ENCODE measurements around the gene PRTFDC1.
A peak's percentile ranks its signal among the peaks of the same experiment; 100 is the strongest.

The PRTFDC1 gene

DNA sequence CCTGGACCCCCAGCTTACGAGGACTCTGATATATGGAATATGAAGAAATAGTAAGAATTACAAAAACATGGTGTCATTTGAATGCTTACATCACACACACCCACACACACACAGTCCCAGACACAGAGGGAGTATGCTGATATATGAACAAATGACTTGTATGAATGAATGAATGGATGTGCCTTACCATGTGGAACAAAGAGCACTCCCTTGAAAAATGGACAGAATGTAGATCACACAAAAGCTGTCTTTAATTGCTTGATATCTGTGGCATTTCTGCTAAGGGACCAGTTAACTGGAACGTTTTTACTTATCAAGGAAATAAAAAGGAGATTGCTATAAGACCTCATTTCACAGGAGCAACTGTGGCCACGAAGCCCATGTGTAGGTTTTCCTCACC lies 46.0 kb downstream of the PRTFDC1 start:
- no peak overlapping the region for H3K27ac Mint-ChIP-seq
- no peak overlapping the region for H3K4me3 Mint-ChIP-seq
- no peaks in the 10 kb centered on the region for H3K27me3 Mint-ChIP-seq
- no peaks in the 10 kb centered on the region for H3K9me3 Mint-ChIP-seq
- peaks cover 1% of the 10 kb centered on the region for H3K36me3 Mint-ChIP-seq
- H3K4me1 Mint-ChIP-seq = peaks cover 10% of the 10 kb centered on the region

DNA sequence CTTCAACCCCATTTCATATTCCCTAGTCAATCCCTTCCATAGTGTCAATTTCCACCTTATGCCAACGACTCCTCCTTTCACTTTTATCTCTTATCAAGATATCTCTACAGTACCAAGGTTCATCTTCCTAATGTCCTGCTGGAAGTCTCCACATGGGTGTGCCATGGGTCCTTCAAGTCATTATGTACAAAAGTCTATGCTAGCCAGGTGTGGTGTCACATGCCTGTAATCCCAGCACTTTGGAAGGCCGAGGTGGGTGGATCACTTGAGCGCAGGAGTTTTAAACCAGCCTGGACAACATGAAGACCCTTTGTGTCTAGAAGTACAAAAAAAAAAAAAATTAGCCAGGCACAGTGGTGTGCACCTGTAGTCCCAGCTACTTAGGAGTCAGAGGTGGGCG lies 47.6 kb downstream of the PRTFDC1 start:
- H3K36me3 Mint-ChIP-seq = peaks cover 1% of the 10 kb centered on the region
- H3K27ac Mint-ChIP-seq = no peak overlapping the region
- H3K27me3 Mint-ChIP-seq = no peaks in the 10 kb centered on the region
- peaks cover 18% of the 10 kb centered on the region for H3K4me1 Mint-ChIP-seq
- no peaks in the 10 kb centered on the region for H3K9me3 Mint-ChIP-seq
- no peak overlapping the region for H3K4me3 Mint-ChIP-seq

GRCh38 chr10:24902400-24902728 lies 50.0 kb downstream of the PRTFDC1 start:
- Mint-ChIP-seq H3K4me1 (peaks cover 36% of the 10 kb centered on the region), H3K27me3 (no peaks in the 10 kb centered on the region), H3K36me3 (peaks cover 3% of the 10 kb centered on the region), H3K27ac (no peak overlapping the region), H3K9me3 (no peaks in the 10 kb centered on the region), H3K4me3 (no peak overlapping the region)

GRCh38 chr10:24901686-24902399 lies 50.6 kb downstream of the PRTFDC1 start:
- peaks cover 3% of the 10 kb centered on the region for H3K36me3 Mint-ChIP-seq
- H3K27me3 Mint-ChIP-seq = no peaks in the 10 kb centered on the region
- no peak overlapping the region for H3K4me3 Mint-ChIP-seq
- no peaks in the 10 kb centered on the region for H3K9me3 Mint-ChIP-seq
- peaks cover 41% of the 10 kb centered on the region for H3K4me1 Mint-ChIP-seq
- H3K27ac Mint-ChIP-seq = no peak overlapping the region

GRCh38 chr10:24900888-24901685 lies 51.3 kb downstream of the PRTFDC1 start:
- Mint-ChIP-seq H3K27me3 (no peaks in the 10 kb centered on the region), H3K36me3 (peaks cover 3% of the 10 kb centered on the region), H3K9me3 (no peaks in the 10 kb centered on the region), H3K4me3 (no peak overlapping the region), H3K4me1 (peaks cover 46% of the 10 kb centered on the region), H3K27ac (peak overlapping the region; percentile 55)

DNA sequence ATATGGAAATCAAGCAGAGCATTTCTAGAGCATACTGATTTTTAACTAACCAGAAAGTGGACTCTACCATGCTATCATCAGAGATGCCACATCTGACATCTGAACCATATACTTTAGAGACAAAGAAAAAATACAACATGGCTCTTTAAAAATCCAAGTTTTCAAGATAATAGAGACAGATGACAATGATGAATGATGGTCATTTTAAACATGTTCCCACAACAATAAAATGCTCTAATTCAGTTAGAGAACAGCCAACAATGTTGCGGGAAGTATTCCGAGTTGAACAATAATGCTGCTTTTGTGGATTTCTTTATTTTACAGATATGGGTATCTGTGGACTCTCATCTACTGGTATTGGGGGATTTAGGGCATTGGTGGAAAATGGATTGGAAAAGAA lies 52.8 kb downstream of the PRTFDC1 start:
- Mint-ChIP-seq H3K36me3 (peaks cover 2% of the 10 kb centered on the region), H3K9me3 (no peaks in the 10 kb centered on the region), H3K27me3 (no peaks in the 10 kb centered on the region), H3K27ac (no peak overlapping the region), H3K4me1 (peaks cover 61% of the 10 kb centered on the region), H3K4me3 (no peak overlapping the region)

DNA sequence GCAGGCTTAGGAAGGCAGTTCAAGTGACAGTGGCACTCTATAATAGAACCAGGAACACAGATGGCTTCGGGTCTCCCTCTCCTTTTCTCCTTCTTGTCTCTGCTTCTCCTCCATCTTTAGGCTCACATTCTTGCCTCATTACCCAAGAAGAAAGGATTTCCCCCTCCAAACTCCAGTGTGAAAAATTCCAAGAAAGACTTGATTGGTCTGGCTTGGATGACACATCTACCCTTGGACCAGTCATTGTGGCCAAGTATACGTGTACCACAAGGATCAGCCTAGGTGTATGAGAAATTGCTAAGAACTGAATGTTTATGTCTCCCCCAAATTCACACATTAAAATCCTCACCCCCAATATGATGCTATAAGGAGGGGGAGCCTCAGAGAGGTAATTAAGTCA lies 53.9 kb downstream of the PRTFDC1 start:
- H3K27me3 Mint-ChIP-seq = no peaks in the 10 kb centered on the region
- no peak overlapping the region for H3K4me3 Mint-ChIP-seq
- H3K9me3 Mint-ChIP-seq = no peaks in the 10 kb centered on the region
- no peak overlapping the region for H3K27ac Mint-ChIP-seq
- peaks cover 72% of the 10 kb centered on the region for H3K4me1 Mint-ChIP-seq
- H3K36me3 Mint-ChIP-seq = peaks cover 2% of the 10 kb centered on the region

DNA sequence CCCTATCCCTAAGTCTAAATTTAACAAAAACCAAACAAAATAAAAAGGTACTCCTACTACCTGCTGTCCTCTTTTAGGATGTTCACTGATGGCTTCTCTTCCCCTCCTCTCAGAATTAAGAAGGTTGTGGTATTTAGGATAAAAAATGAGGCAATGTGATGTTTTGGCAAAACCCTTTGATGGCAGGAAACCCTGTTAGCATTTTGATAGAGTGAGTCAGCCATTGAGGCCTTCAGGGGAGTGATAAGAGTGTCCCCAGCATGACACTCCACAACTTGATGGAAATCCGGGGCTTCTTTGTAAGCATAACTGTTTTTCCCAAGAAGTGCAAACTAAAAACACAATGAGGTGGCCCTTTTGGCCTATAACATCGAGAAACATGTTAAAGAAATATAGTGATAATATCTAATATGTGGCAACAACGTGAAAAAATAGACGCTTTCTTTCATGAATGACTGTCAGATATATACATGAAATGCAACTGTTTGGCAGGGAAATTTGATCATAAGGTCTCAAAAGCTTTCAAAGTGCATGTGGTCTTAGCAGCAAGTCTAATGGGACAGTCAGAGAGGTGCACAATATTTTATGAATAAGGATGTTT lies 55.0 kb downstream of the PRTFDC1 start:
- Mint-ChIP-seq H3K27ac (peak overlapping the region; percentile 71), H3K36me3 (peaks cover 2% of the 10 kb centered on the region), H3K4me3 (peak overlapping the region; percentile 35), H3K4me1 (peaks cover 73% of the 10 kb centered on the region), H3K27me3 (no peaks in the 10 kb centered on the region), H3K9me3 (no peaks in the 10 kb centered on the region)

DNA sequence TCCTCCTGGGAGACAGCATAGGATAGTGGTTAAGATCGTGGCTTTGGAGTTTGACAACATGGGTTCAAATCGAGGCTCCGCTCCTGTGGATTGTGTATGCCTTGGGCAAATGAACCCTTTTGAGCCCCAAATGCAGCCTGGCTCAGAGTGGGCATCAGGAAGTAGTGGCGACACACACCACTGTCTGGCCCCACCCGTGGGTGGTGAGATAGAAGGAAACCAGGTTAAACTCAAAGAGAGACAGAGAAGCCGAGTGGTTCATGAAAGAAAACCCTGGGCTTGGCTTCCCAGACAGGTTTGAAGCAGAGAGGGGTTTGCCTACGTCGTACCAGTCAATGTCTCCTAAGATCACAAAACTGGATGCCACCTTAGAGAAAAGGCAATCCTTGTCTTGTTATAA lies 57.7 kb downstream of the PRTFDC1 start:
- Mint-ChIP-seq H3K4me3 (peak overlapping the region; percentile 79), H3K36me3 (peaks cover 2% of the 10 kb centered on the region), H3K27me3 (no peaks in the 10 kb centered on the region), H3K4me1 (peaks cover 68% of the 10 kb centered on the region), H3K9me3 (no peaks in the 10 kb centered on the region), H3K27ac (peak overlapping the region; percentile 93)

DNA sequence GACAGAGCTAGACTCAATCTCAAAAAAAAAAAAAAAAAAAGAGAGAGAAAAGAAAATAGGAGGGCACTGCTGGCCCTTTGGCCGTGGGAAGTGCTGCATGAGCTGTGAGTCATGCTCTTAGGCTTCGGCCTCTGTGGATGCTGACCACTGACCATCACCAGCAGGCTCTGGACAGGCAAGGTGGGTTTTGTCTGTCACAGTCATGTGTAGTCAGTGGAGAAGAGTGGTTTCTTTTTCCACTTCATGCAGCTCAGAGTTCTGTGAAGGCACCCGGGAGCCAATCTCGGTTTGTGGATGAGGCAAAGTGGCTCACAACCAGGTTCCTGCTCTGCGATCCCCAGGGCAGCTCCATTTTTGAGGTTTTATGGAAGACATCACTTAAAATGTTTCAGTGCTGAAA lies 58.1 kb downstream of the PRTFDC1 start:
- peaks cover 68% of the 10 kb centered on the region for H3K4me1 Mint-ChIP-seq
- peak overlapping the region; percentile 65 for H3K27ac Mint-ChIP-seq

DNA sequence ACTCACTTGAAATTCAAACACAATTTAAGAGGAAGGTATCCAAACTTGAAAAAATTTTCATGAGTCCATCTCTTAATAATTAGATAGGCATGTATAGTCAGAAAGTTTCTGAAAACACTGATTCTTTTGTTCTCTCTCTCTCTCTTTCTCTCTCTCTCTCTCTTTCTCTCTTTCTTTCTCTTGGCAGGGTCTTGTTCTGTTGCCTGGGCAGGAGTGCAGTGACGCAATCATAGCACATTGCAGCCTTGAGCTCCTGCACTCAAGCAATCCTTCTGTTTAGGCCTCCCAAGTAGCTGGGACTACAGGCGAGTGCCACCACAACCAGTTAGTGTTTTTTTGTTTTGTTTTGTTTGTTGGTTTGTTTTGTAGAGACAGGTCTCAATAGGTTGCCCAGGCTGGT lies 59.3 kb downstream of the PRTFDC1 start:
- H3K9me3 Mint-ChIP-seq = no peaks in the 10 kb centered on the region
- H3K4me3 Mint-ChIP-seq = no peak overlapping the region
- no peaks in the 10 kb centered on the region for H3K27me3 Mint-ChIP-seq
- H3K36me3 Mint-ChIP-seq = peaks cover 2% of the 10 kb centered on the region
- peaks cover 71% of the 10 kb centered on the region for H3K4me1 Mint-ChIP-seq
- H3K27ac Mint-ChIP-seq = no peak overlapping the region

More for the DNA sequence above, 58.1 kb downstream of the PRTFDC1 start:
- H3K4me3 Mint-ChIP-seq = peak overlapping the region; percentile 79
- H3K36me3 Mint-ChIP-seq = peaks cover 2% of the 10 kb centered on the region
- no peaks in the 10 kb centered on the region for H3K27me3 Mint-ChIP-seq
- no peaks in the 10 kb centered on the region for H3K9me3 Mint-ChIP-seq

GRCh38 chr10:24891823-24892222 lies 60.6 kb downstream of the PRTFDC1 start:
- peaks cover 5% of the 10 kb centered on the region for H3K9me3 Mint-ChIP-seq
- no peaks in the 10 kb centered on the region for H3K27me3 Mint-ChIP-seq
- no peak overlapping the region for H3K4me3 Mint-ChIP-seq
- H3K27ac Mint-ChIP-seq = no peak overlapping the region
- peaks cover 72% of the 10 kb centered on the region for H3K4me1 Mint-ChIP-seq
- H3K36me3 Mint-ChIP-seq = no peaks in the 10 kb centered on the region

DNA sequence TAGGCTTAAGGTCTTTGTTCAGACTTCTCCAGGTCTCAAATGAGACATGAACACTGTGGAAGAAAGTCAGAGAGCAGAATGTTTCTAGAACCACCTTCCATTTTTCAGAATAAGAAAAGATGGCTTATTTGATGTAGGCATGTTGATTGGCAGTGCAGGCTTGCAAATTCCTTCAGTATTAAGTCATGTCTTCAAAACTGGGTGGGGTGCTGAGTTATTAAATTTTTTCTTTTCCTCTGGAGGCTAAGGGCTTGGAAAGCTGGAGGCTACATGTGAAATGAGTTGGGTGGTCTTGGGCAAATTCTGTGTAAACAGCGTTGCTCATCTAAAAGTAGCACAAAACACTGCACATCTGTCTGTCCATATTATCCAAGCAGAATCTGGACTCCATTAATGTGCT lies 62.8 kb downstream of the PRTFDC1 start:
- Mint-ChIP-seq H3K4me1 (peaks cover 72% of the 10 kb centered on the region), H3K36me3 (no peaks in the 10 kb centered on the region), H3K27me3 (no peaks in the 10 kb centered on the region), H3K9me3 (peaks cover 5% of the 10 kb centered on the region), H3K27ac (no peak overlapping the region), H3K4me3 (no peak overlapping the region)

DNA sequence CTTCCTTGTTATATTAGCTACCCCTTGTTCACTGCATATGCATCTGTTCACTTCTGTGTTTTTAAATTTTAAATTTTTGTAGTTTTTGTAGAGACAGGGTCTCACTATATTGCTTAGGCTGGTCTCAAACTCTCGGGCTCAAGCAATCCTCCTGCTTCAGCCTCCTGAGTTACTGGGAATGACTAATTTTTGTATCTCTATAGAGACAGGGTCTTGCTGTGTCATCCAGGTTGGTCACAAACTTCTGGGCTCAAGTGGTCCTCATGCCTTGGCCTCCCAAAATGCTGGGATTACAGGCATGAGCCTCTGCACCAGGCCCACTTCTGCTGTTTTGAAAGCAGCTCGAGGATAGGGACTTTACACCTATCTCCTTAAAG lies 64.6 kb downstream of the PRTFDC1 start:
- H3K9me3 Mint-ChIP-seq = peaks cover 5% of the 10 kb centered on the region
- no peaks in the 10 kb centered on the region for H3K36me3 Mint-ChIP-seq
- peak overlapping the region; percentile 47 for H3K4me3 Mint-ChIP-seq
- no peaks in the 10 kb centered on the region for H3K27me3 Mint-ChIP-seq
- peaks cover 78% of the 10 kb centered on the region for H3K4me1 Mint-ChIP-seq
- peak overlapping the region; percentile 71 for H3K27ac Mint-ChIP-seq

DNA sequence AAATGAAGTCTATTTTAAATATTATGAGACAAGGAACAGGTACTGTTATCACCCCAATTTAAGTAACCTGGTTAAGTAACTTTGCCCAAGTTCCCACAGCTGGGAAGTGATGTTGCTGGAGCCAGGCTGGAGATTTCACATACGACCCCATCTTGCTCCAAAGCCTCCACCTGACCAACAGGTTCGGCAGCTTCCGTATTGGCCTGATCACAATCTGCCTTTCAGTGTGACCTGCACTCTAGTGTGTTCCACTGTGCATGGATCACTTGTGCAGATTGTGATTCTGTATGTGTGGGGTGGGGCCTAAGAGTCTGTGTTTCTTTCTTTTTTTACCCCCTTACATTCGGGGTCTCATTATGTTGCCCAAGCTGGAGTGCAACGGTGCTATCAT lies 66.1 kb downstream of the PRTFDC1 start:
- H3K36me3 Mint-ChIP-seq = no peaks in the 10 kb centered on the region

More for the DNA sequence above, 66.1 kb downstream of the PRTFDC1 start:
- Mint-ChIP-seq H3K27me3 (no peaks in the 10 kb centered on the region), H3K4me3 (no peak overlapping the region), H3K4me1 (peaks cover 85% of the 10 kb centered on the region), H3K27ac (peak overlapping the region; percentile 36), H3K9me3 (peaks cover 5% of the 10 kb centered on the region)
